Smooth muscle cell of the brain vasculature (primary cell): ENCODE measurements around the gene ARHGAP27.
"Not testable (repeated sequence)": the region's sequence is repeated elsewhere in the genome, so short reads cannot be mapped to it uniquely, and the experiment has no call there.

Source experiments
- DNase-seq: peaks from one replicate; pipeline ENCODE4 v3.0.0-alpha.2; 2012; ENCODE audit warnings: low read depth, low spot score

ARHGAP27 gene

GRCh38 chr17:45363498-45363897, 69.2 kb downstream of the ARHGAP27 start:
- DNase-seq, result no peak

- no peak for DNase-seq
These were observed 70.7 kb downstream of the ARHGAP27 start for GRCh38 chr17:45361976-45362375.

- no peak for DNase-seq
These were observed 71.2 kb downstream of the ARHGAP27 start for GRCh38 chr17:45361451-45361850.

- DNase-seq, result no peak
These were observed 75.2 kb downstream of the ARHGAP27 start for GRCh38 chr17:45357364-45357997.

GRCh38 chr17:45355087-45355486, 77.6 kb downstream of the ARHGAP27 start:
- no peak for DNase-seq

- no peak for DNase-seq
These were observed 79.6 kb downstream of the ARHGAP27 start for GRCh38 chr17:45353043-45353442.

- no peak for DNase-seq
These were observed 80.8 kb downstream of the ARHGAP27 start for GRCh38 chr17:45351831-45352230.

GRCh38 chr17:45347444-45347843, 85.2 kb downstream of the ARHGAP27 start:
- no peak for DNase-seq

GRCh38 chr17:45346216-45347015, 86.3 kb downstream of the ARHGAP27 start:
- DNase-seq, result no peak

GRCh38 chr17:45345554-45346215, 87.0 kb downstream of the ARHGAP27 start:
- DNase-seq, result no peak

- no peak for DNase-seq
These were observed 87.5 kb downstream of the ARHGAP27 start for GRCh38 chr17:45345246-45345553.

GRCh38 chr17:45343967-45344664, 88.6 kb downstream of the ARHGAP27 start:
- not testable (repeated sequence) for DNase-seq
